SK-N-SH (cell line): ENCODE results near the gene SSTR4.

ENCODE experiments used
- CTCF ChIP-seq: fragments of 200-600 bp; sonication (generic); IDR thresholded peaks from 2 replicates; pipeline ENCODE4 v1.6.1; 2017; ENCODE audit warnings: antibody characterized with exemption, mild to moderate bottlenecking, moderate library complexity
- EP300 ChIP-seq, 2 experiments: IDR thresholded peaks; 2 replicates each; pipeline versions ENCODE4 v1.4.0 to v1.6.1; 2012; ENCODE audit warnings: borderline replicate concordance in 1 of 2, low read depth in 1 of 2, low read length in 1 of 2
- MAX ChIP-seq: IDR thresholded peaks from 2 replicates; pipeline ENCODE4 v1.4.0; 2012; ENCODE audit warnings: low read depth
- ZBTB33 ChIP-seq: IDR thresholded peaks from 2 replicates; pipeline ENCODE4 v1.4.0; 2012; ENCODE audit warnings: low read depth, borderline replicate concordance

- TF ChIP-seq ZBTB33 (no peak), EP300 (IDR thresholded peaks at IDR 0.05; ENCODE audit: borderline replicate concordance in 1 of 2, low read depth in 1 of 2, low read length in 1 of 2) (no peak), CTCF (no peak), MAX (no peak)
Measured at GRCh38 chr20:23072892-23073586, 37.9 kb downstream of the SSTR4 start.
